Stimulated activated naive CD8-positive, alpha-beta T cell treated with anti-CD3 and anti-CD28 coated beads, Interleukin-15, Interleukin-2, amounts not matched to agents 100 ng/mL and 50 ng/mL, for 24 hours (primary cell): Measurements from ENCODE around the gene MKI67.

ENCODE experiments used
- H3K27ac Mint-ChIP-seq: one replicate; pipeline ENCODE4 v1.8.0; 2021; ENCODE audit warnings: mild to moderate bottlenecking, mixed read lengths
- H3K27me3 Mint-ChIP-seq: one replicate; pipeline ENCODE4 v1.8.0; 2021; ENCODE audit warnings: mixed read lengths
- H3K36me3 Mint-ChIP-seq: one replicate; pipeline ENCODE4 v1.8.0; 2021; ENCODE audit warnings: low read depth, mixed read lengths
- H3K4me1 Mint-ChIP-seq: one replicate; pipeline ENCODE4 v1.8.0; 2021; ENCODE audit warnings: low read depth, mixed read lengths
- H3K4me3 Mint-ChIP-seq: one replicate; pipeline ENCODE4 v1.8.0; 2021; ENCODE audit warnings: mild to moderate bottlenecking, mixed read lengths
- H3K9me3 Mint-ChIP-seq: one replicate; pipeline ENCODE4 v1.8.0; 2021; ENCODE audit warnings: mixed read lengths

The MKI67 gene

GRCh38 chr10:128063736-128064107 lies 62.5 kb downstream of the MKI67 start:
- H3K36me3 Mint-ChIP-seq: peaks cover 82% of the 10 kb centered on the region
- peak overlapping the region; percentile 99 for H3K27ac Mint-ChIP-seq
- peaks cover 90% of the 10 kb centered on the region for H3K4me1 Mint-ChIP-seq
- H3K4me3 Mint-ChIP-seq: peak overlapping the region; percentile 81
- H3K27me3 Mint-ChIP-seq: no peaks in the 10 kb centered on the region
- H3K9me3 Mint-ChIP-seq: peaks cover 4% of the 10 kb centered on the region

GRCh38 chr10:128062881-128063563 lies 63.2 kb downstream of the MKI67 start:
- H3K4me1 Mint-ChIP-seq: peaks cover 90% of the 10 kb centered on the region
- H3K9me3 Mint-ChIP-seq: peaks cover 4% of the 10 kb centered on the region
- no peaks in the 10 kb centered on the region for H3K27me3 Mint-ChIP-seq
- H3K27ac Mint-ChIP-seq: peak overlapping the region; percentile 99
- H3K4me3 Mint-ChIP-seq: peak overlapping the region; percentile 81
- H3K36me3 Mint-ChIP-seq: peaks cover 78% of the 10 kb centered on the region

GRCh38 chr10:128062331-128062880 lies 63.8 kb downstream of the MKI67 start:
- peaks cover 79% of the 10 kb centered on the region for H3K36me3 Mint-ChIP-seq
- H3K9me3 Mint-ChIP-seq: peaks cover 4% of the 10 kb centered on the region

GRCh38 chr10:128061306-128062300 lies 64.6 kb downstream of the MKI67 start:
- Mint-ChIP-seq H3K27me3 (no peaks in the 10 kb centered on the region), H3K9me3 (no peaks in the 10 kb centered on the region), H3K36me3 (peaks cover 73% of the 10 kb centered on the region), H3K4me1 (peaks cover 86% of the 10 kb centered on the region), H3K4me3 (peak overlapping the region; percentile 81), H3K27ac (peak overlapping the region; percentile 99)

More at GRCh38 chr10:128062331-128062880, 63.8 kb downstream of the MKI67 start:
- peak overlapping the region; percentile 99 for H3K27ac Mint-ChIP-seq
- peaks cover 93% of the 10 kb centered on the region for H3K4me1 Mint-ChIP-seq
- H3K27me3 Mint-ChIP-seq: no peaks in the 10 kb centered on the region
- H3K4me3 Mint-ChIP-seq: peak overlapping the region; percentile 81

- H3K27ac Mint-ChIP-seq: peak overlapping the region; percentile 45
- no peaks in the 10 kb centered on the region for H3K27me3 Mint-ChIP-seq
- H3K36me3 Mint-ChIP-seq: peaks cover 74% of the 10 kb centered on the region
- peaks cover 76% of the 10 kb centered on the region for H3K4me1 Mint-ChIP-seq
- no peak overlapping the region for H3K4me3 Mint-ChIP-seq
- H3K9me3 Mint-ChIP-seq: no peaks in the 10 kb centered on the region
Measured at GRCh38 chr10:128060341-128061250, 65.6 kb downstream of the MKI67 start.

GRCh38 chr10:128059982-128060293 lies 66.3 kb downstream of the MKI67 start:
- H3K36me3 Mint-ChIP-seq: peaks cover 72% of the 10 kb centered on the region
- H3K27me3 Mint-ChIP-seq: no peaks in the 10 kb centered on the region
- no peaks in the 10 kb centered on the region for H3K9me3 Mint-ChIP-seq
- H3K27ac Mint-ChIP-seq: peak overlapping the region; percentile 45
- no peak overlapping the region for H3K4me3 Mint-ChIP-seq
- peaks cover 69% of the 10 kb centered on the region for H3K4me1 Mint-ChIP-seq

- peaks cover 64% of the 10 kb centered on the region for H3K4me1 Mint-ChIP-seq
- no peaks in the 10 kb centered on the region for H3K27me3 Mint-ChIP-seq
Measured at GRCh38 chr10:128059266-128059981, 66.8 kb downstream of the MKI67 start.

GRCh38 chr10:128058750-128059134 lies 67.5 kb downstream of the MKI67 start:
- Mint-ChIP-seq H3K27me3 (no peaks in the 10 kb centered on the region), H3K27ac (no peak overlapping the region), H3K9me3 (no peaks in the 10 kb centered on the region), H3K36me3 (peaks cover 72% of the 10 kb centered on the region), H3K4me3 (no peak overlapping the region), H3K4me1 (peaks cover 57% of the 10 kb centered on the region)

More at GRCh38 chr10:128059266-128059981, 66.8 kb downstream of the MKI67 start:
- H3K9me3 Mint-ChIP-seq: no peaks in the 10 kb centered on the region
- peaks cover 72% of the 10 kb centered on the region for H3K36me3 Mint-ChIP-seq
- H3K4me3 Mint-ChIP-seq: no peak overlapping the region
- peak overlapping the region; percentile 45 for H3K27ac Mint-ChIP-seq

GRCh38 chr10:128058106-128058749 lies 68.0 kb downstream of the MKI67 start:
- H3K27ac Mint-ChIP-seq: peak overlapping the region; percentile 51
- H3K4me1 Mint-ChIP-seq: peaks cover 53% of the 10 kb centered on the region
- H3K9me3 Mint-ChIP-seq: no peaks in the 10 kb centered on the region
- H3K4me3 Mint-ChIP-seq: no peak overlapping the region
- H3K27me3 Mint-ChIP-seq: no peaks in the 10 kb centered on the region
- H3K36me3 Mint-ChIP-seq: peaks cover 69% of the 10 kb centered on the region

- no peaks in the 10 kb centered on the region for H3K27me3 Mint-ChIP-seq
- H3K27ac Mint-ChIP-seq: no peak overlapping the region
- H3K36me3 Mint-ChIP-seq: peaks cover 71% of the 10 kb centered on the region
- no peak overlapping the region for H3K4me3 Mint-ChIP-seq
- H3K9me3 Mint-ChIP-seq: no peaks in the 10 kb centered on the region
- peaks cover 43% of the 10 kb centered on the region for H3K4me1 Mint-ChIP-seq
Measured at GRCh38 chr10:128056303-128057050, 69.7 kb downstream of the MKI67 start.

- Mint-ChIP-seq H3K27ac (no peak overlapping the region), H3K9me3 (no peaks in the 10 kb centered on the region), H3K27me3 (no peaks in the 10 kb centered on the region), H3K4me3 (no peak overlapping the region), H3K36me3 (peaks cover 71% of the 10 kb centered on the region), H3K4me1 (peaks cover 48% of the 10 kb centered on the region)
Measured at GRCh38 chr10:128055061-128055868, 71.0 kb downstream of the MKI67 start.

- H3K27me3 Mint-ChIP-seq: no peaks in the 10 kb centered on the region
- H3K4me1 Mint-ChIP-seq: peaks cover 48% of the 10 kb centered on the region
- H3K36me3 Mint-ChIP-seq: peaks cover 71% of the 10 kb centered on the region
- H3K27ac Mint-ChIP-seq: no peak overlapping the region
- H3K4me3 Mint-ChIP-seq: no peak overlapping the region
- no peaks in the 10 kb centered on the region for H3K9me3 Mint-ChIP-seq
Measured at GRCh38 chr10:128054163-128054970, 71.9 kb downstream of the MKI67 start.
